Measurements from ENCODE around the gene ZSCAN2. TPM values are rescaled to one million over a fixed set of nuclear protein-coding genes. Genes with fewer than 3 reads are reported as not detected.

Gene ZSCAN2
- total RNA-seq, 1 donor from 2014 or later = 18.7 TPM

GRCh38 chr15:84653910-84654688, 53.3 kb downstream of the ZSCAN2 start, which contains the start of gene WDR73:
WDR73 (minus strand) TSS chr15:84654283; CDS start chr15:84654274, 9 bp downstream.
- Mint-ChIP-seq H3K27me3 (no peaks in the 10 kb centered on the region), H3K4me1 (peaks cover 38% of the 10 kb centered on the region), H3K9me3 (no peaks in the 10 kb centered on the region), H3K36me3 (ENCODE audit: low read depth) (peaks cover 22% of the 10 kb centered on the region), H3K27ac (peak within 1 kb of the TSS; percentile 95), H3K4me3 (peak within 1 kb of the TSS; percentile 99)
- TF ChIP-seq CTCF (IDR thresholded peaks at IDR 0.05) = no peak
- DNase-seq = peak; percentile 97
- intact Hi-C loops (cut with micrococcal nuclease) = loop anchor here (1.0 to 10.0 kb wide), 10 partner anchors 23 to 391 kb away; partner anchors contain the start of genes PDE8A, SEC11A and ZNF592
- ChIA-PET CTCF (interaction anchor here (0.8 to 3.9 kb wide), 5 partner anchors 35 to 274 kb away, joined by 3 to 15 read pairs (median 4); no protein-coding TSS in a partner anchor), POLR2A (interaction anchor here (0.5 to 6.4 kb wide), 19 partner anchors 9 to 642 kb away, joined by 3 to 70 read pairs (median 4); partner anchors contain the start of genes SEC11A, ZNF592 and ZSCAN2)
- ATAC-seq (ENCODE audit: low read depth) = peak; percentile 71

GRCh38 chr15:84654689-84655453, 54.1 kb downstream of the ZSCAN2 start:
- Mint-ChIP-seq H3K4me1 (peaks cover 45% of the 10 kb centered on the region), H3K36me3 (ENCODE audit: low read depth) (peaks cover 20% of the 10 kb centered on the region), H3K9me3 (no peaks in the 10 kb centered on the region), H3K4me3 (peak overlapping the region; percentile 99), H3K27ac (peak overlapping the region; percentile 95), H3K27me3 (no peaks in the 10 kb centered on the region)
- intact Hi-C loops (cut with micrococcal nuclease) = loop anchor here (1.0 to 10.0 kb wide), 10 partner anchors 24 to 390 kb away; partner anchors contain the start of genes PDE8A, SEC11A and ZNF592
- CTCF ChIA-PET = interaction anchor here (1.4 to 3.9 kb wide), 5 partner anchors 23 to 274 kb away, joined by 3 to 15 read pairs (median 4); no protein-coding TSS in a partner anchor
- TF ChIP-seq CTCF (IDR thresholded peaks at IDR 0.05) = peak; percentile 25
- ATAC-seq (ENCODE audit: low read depth) (peak; percentile 56), DNase-seq (peak; percentile 63)
- POLR2A ChIA-PET = interaction anchor here (0.6 to 6.4 kb wide), 14 partner anchors 10 to 389 kb away, joined by 3 to 70 read pairs (median 4); partner anchors contain the start of genes SEC11A and ZSCAN2

- no peak for TF ChIP-seq CTCF (IDR thresholded peaks at IDR 0.05)
- ATAC-seq (ENCODE audit: low read depth) (no peak), DNase-seq (no peak)
- intact Hi-C loops (cut with micrococcal nuclease) = loop anchor here (10.0 kb wide), 1 partner anchor 388 kb away; no protein-coding TSS in a partner anchor
- POLR2A ChIA-PET = interaction anchor here (1.2 to 6.4 kb wide), 6 partner anchors 24 to 92 kb away, joined by 3 to 70 read pairs (median 8); partner anchors contain the start of gene SEC11A
- Mint-ChIP-seq H3K27me3 (no peaks in the 10 kb centered on the region), H3K4me3 (peak overlapping the region; percentile 78), H3K9me3 (no peaks in the 10 kb centered on the region), H3K4me1 (peaks cover 49% of the 10 kb centered on the region), H3K27ac (no peak overlapping the region), H3K36me3 (ENCODE audit: low read depth) (peaks cover 10% of the 10 kb centered on the region)
- CTCF ChIA-PET = interaction anchor here (1.3 to 3.9 kb wide), 4 partner anchors 25 to 271 kb away, joined by 4 to 15 read pairs (median 5); no protein-coding TSS in a partner anchor
These were observed 56.2 kb downstream of the ZSCAN2 start for GRCh38 chr15:84656972-84657371.

GRCh38 chr15:84657748-84658079, 56.9 kb downstream of the ZSCAN2 start:
- H3K27ac Mint-ChIP-seq = peak overlapping the region; percentile 50
- H3K27me3 Mint-ChIP-seq = no peaks in the 10 kb centered on the region
- TF ChIP-seq CTCF (IDR thresholded peaks at IDR 0.05) = no peak
- peak overlapping the region; percentile 78 for H3K4me3 Mint-ChIP-seq
- peaks cover 6% of the 10 kb centered on the region for H3K36me3 Mint-ChIP-seq (ENCODE audit: low read depth)
- no peaks in the 10 kb centered on the region for H3K9me3 Mint-ChIP-seq
- POLR2A ChIA-PET = interaction anchor here (1.3 to 6.4 kb wide), 4 partner anchors 59 to 323 kb away, joined by 6 to 70 read pairs (median 12); partner anchors contain the start of genes SEC11A and ZNF592
- no peak for DNase-seq
- H3K4me1 Mint-ChIP-seq = peaks cover 46% of the 10 kb centered on the region
- CTCF ChIA-PET = interaction anchor here (1.3 to 3.9 kb wide), 3 partner anchors 70 to 271 kb away, joined by 3 to 15 read pairs (median 4); no protein-coding TSS in a partner anchor
- intact Hi-C loops (cut with micrococcal nuclease) = loop anchor here (1.0 to 10.0 kb wide), 8 partner anchors 29 to 387 kb away; partner anchors contain the start of genes PDE8A, SEC11A and ZNF592
- no peak for ATAC-seq (ENCODE audit: low read depth)
